Measurements from ENCODE around the gene BLNK. TPM values are rescaled to one million over a fixed set of nuclear protein-coding genes. Genes with fewer than 3 reads are reported as not detected.

BLNK gene
- total RNA-seq, 1 donor from 2014 or later, result not detected

DNA sequence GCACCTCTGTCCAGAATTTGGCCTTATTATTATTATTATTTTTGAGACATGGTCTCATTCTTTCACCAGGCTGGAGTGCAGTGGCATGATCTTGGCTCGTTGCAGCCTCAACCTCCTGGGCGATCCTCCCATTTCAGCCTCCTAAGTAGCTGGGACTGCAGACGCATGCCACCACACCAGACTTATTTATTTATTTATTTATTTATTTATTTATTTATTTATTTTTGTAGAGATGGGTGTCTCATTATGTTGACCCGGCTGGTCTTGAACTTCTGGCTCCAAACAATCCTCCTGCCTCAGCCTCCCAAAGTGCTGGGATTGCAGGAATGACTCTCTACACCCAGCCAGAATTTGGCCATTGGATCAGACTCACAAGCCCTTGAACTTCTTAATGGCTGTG, 6.4 kb downstream of the BLNK start:
- no peak overlapping the region for H3K4me3 Mint-ChIP-seq (ENCODE audit: unreplicated experiment)
- TF ChIP-seq CTCF (IDR thresholded peaks at IDR 0.05; ENCODE audit: partially characterized antibody, unreplicated experiment), result no peak

GRCh38 chr10:96263669-96264068, 7.7 kb downstream of the BLNK start:
- no peak for TF ChIP-seq CTCF (IDR thresholded peaks at IDR 0.05; ENCODE audit: partially characterized antibody, unreplicated experiment)

More for the DNA sequence above, 6.4 kb downstream of the BLNK start:
- no peaks in the 10 kb centered on the region for H3K36me3 Mint-ChIP-seq (ENCODE audit: unreplicated experiment)
- no peak for DNase-seq
- peaks cover 4% of the 10 kb centered on the region for H3K27me3 Mint-ChIP-seq (ENCODE audit: unreplicated experiment)
- no peak overlapping the region for H3K27ac Mint-ChIP-seq (ENCODE audit: unreplicated experiment)
- H3K4me1 Mint-ChIP-seq (ENCODE audit: low read depth, unreplicated experiment), result peaks cover 13% of the 10 kb centered on the region
- H3K9me3 Mint-ChIP-seq (ENCODE audit: unreplicated experiment), result peaks cover 2% of the 10 kb centered on the region

DNA sequence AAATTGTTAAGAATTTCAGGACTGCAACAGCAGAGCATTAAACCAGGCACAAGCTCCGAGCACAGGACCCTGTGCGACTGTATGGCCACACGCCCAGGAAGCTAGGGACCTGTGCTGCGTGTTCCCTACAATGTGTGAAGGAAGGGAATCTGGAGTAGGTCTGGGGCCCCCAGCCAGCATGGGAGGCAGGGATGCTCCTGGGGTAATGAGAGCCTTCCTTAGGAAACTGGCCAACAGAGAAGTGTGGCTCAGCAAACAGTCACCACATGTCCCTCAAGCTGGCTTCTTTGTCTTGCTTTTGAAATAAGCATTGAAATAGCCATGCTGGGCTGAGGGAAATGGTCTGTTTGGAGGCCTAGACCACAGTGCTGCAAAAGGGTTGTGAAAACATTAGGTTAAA, 8.2 kb downstream of the BLNK start:
- DNase-seq, result no peak
- Mint-ChIP-seq H3K4me1 (ENCODE audit: low read depth, unreplicated experiment) (peaks cover 17% of the 10 kb centered on the region), H3K36me3 (ENCODE audit: unreplicated experiment) (no peaks in the 10 kb centered on the region), H3K27me3 (ENCODE audit: unreplicated experiment) (peaks cover 5% of the 10 kb centered on the region), H3K9me3 (ENCODE audit: unreplicated experiment) (peaks cover 2% of the 10 kb centered on the region), H3K27ac (ENCODE audit: unreplicated experiment) (no peak overlapping the region), H3K4me3 (ENCODE audit: unreplicated experiment) (no peak overlapping the region)
- no peak for TF ChIP-seq CTCF (IDR thresholded peaks at IDR 0.05; ENCODE audit: partially characterized antibody, unreplicated experiment)

More at GRCh38 chr10:96263669-96264068, 7.7 kb downstream of the BLNK start:
- no peak overlapping the region for H3K27ac Mint-ChIP-seq (ENCODE audit: unreplicated experiment)
- DNase-seq, result no peak
- H3K36me3 Mint-ChIP-seq (ENCODE audit: unreplicated experiment), result no peaks in the 10 kb centered on the region
- no peak overlapping the region for H3K4me3 Mint-ChIP-seq (ENCODE audit: unreplicated experiment)
- peaks cover 5% of the 10 kb centered on the region for H3K27me3 Mint-ChIP-seq (ENCODE audit: unreplicated experiment)
- H3K4me1 Mint-ChIP-seq (ENCODE audit: low read depth, unreplicated experiment), result peaks cover 17% of the 10 kb centered on the region
- peaks cover 2% of the 10 kb centered on the region for H3K9me3 Mint-ChIP-seq (ENCODE audit: unreplicated experiment)

- H3K4me1 Mint-ChIP-seq (ENCODE audit: low read depth, unreplicated experiment), result peaks cover 18% of the 10 kb centered on the region
- peaks cover 5% of the 10 kb centered on the region for H3K27me3 Mint-ChIP-seq (ENCODE audit: unreplicated experiment)
- H3K36me3 Mint-ChIP-seq (ENCODE audit: unreplicated experiment), result no peaks in the 10 kb centered on the region
- peaks cover 2% of the 10 kb centered on the region for H3K9me3 Mint-ChIP-seq (ENCODE audit: unreplicated experiment)
- no peak for DNase-seq
- H3K27ac Mint-ChIP-seq (ENCODE audit: unreplicated experiment), result no peak overlapping the region
- no peak for TF ChIP-seq CTCF (IDR thresholded peaks at IDR 0.05; ENCODE audit: partially characterized antibody, unreplicated experiment)
- H3K4me3 Mint-ChIP-seq (ENCODE audit: unreplicated experiment), result no peak overlapping the region
Observed at GRCh38 chr10:96261930-96262329, 9.4 kb downstream of the BLNK start.

- H3K27me3 Mint-ChIP-seq (ENCODE audit: unreplicated experiment), result peaks cover 5% of the 10 kb centered on the region
- no peak for DNase-seq
- TF ChIP-seq CTCF (IDR thresholded peaks at IDR 0.05; ENCODE audit: partially characterized antibody, unreplicated experiment), result no peak
- no peaks in the 10 kb centered on the region for H3K36me3 Mint-ChIP-seq (ENCODE audit: unreplicated experiment)
- no peak overlapping the region for H3K27ac Mint-ChIP-seq (ENCODE audit: unreplicated experiment)
- H3K4me1 Mint-ChIP-seq (ENCODE audit: low read depth, unreplicated experiment), result peaks cover 18% of the 10 kb centered on the region
- H3K4me3 Mint-ChIP-seq (ENCODE audit: unreplicated experiment), result no peak overlapping the region
- peaks cover 2% of the 10 kb centered on the region for H3K9me3 Mint-ChIP-seq (ENCODE audit: unreplicated experiment)
Observed at GRCh38 chr10:96261132-96261531, 10.2 kb downstream of the BLNK start.

Measured in glutamatergic neuron (in vitro differentiated cells).